Embryonic facial prominence (tissue), 1 donor: ENCODE results near the gene PTGIS.
"Not testable (repeated sequence)": the region's sequence is repeated elsewhere in the genome, so short reads cannot be mapped to it uniquely, and the experiment has no call there.

Experiments
- DNase-seq: peaks from one replicate; pipeline ENCODE4 v3.0.0-alpha.2; 2016; ENCODE audit errors: extremely low spot score

The PTGIS gene

GRCh38 chr20:49567421-49568277 lies at the start of gene PTGIS:
TSS of gene PTGIS (minus strand) at chr20:49568137. CDS start at chr20:49568116, 21 bp downstream.
- DNase-seq: no peak

- not testable (repeated sequence) for DNase-seq
Observed at GRCh38 chr20:49617394-49617793, 49.5 kb upstream of the PTGIS start.

GRCh38 chr20:49616154-49617007 lies 48.4 kb upstream of the PTGIS start:
- DNase-seq: no peak

GRCh38 chr20:49615401-49616153 lies 47.6 kb upstream of the PTGIS start:
- DNase-seq: no peak

- DNase-seq: not testable (repeated sequence)
Observed at GRCh38 chr20:49615051-49615400, 47.1 kb upstream of the PTGIS start.

GRCh38 chr20:49614338-49615050 lies 46.6 kb upstream of the PTGIS start:
- no peak for DNase-seq

GRCh38 chr20:49612127-49612738 lies 44.3 kb upstream of the PTGIS start:
- no peak for DNase-seq

GRCh38 chr20:49611539-49612126 lies 43.7 kb upstream of the PTGIS start:
- not testable (repeated sequence) for DNase-seq

- no peak for DNase-seq
Observed at GRCh38 chr20:49610691-49611538, 43.0 kb upstream of the PTGIS start.

GRCh38 chr20:49608752-49609670 lies 41.1 kb upstream of the PTGIS start:
- DNase-seq: no peak

- no peak for DNase-seq
Observed at GRCh38 chr20:49607568-49607967, 39.6 kb upstream of the PTGIS start.

- no peak for DNase-seq
Observed at GRCh38 chr20:49603209-49603627, 35.3 kb upstream of the PTGIS start.

- DNase-seq: no peak
Observed at GRCh38 chr20:49602345-49603208, 34.6 kb upstream of the PTGIS start.

GRCh38 chr20:49601153-49601924 lies 33.4 kb upstream of the PTGIS start:
- DNase-seq: no peak

GRCh38 chr20:49599746-49600113 lies 31.8 kb upstream of the PTGIS start:
- no peak for DNase-seq

- no peak for DNase-seq
Observed at GRCh38 chr20:49597825-49598395, 30.0 kb upstream of the PTGIS start.
